T-cell (primary cell): ENCODE results near the gene ELF4. TPM values are rescaled to one million over a fixed set of nuclear protein-coding genes. Genes with fewer than 3 reads are reported as not detected.
A peak's percentile ranks its signal among the peaks of the same experiment; 100 is the strongest.

Experiments
- ATAC-seq, 4 experiments: fragments of 200-7000 bp in 3 of 4; fragments of 150-1000 bp in 1 of 4; cut with Tn5 transposase; replicated peaks in 1 of 4; 1 replicate in 3 of 4; 2 replicates in 1 of 4; pipeline ENCODE4 v1.10.0; 2021; ENCODE audit warnings: moderate library complexity in 3 of 4, mild to moderate bottlenecking in 2 of 4, moderate number of reproducible peaks in 1 of 4
- CTCF ChIA-PET, 2 donors: fragments of 300-600 bp; sonication (Branson Sonifier 250); formaldehyde crosslinking; loops; one replicate each; lab custom pipeline; 2022; ENCODE audit warnings: antibody characterized with exemption in 2 of 2; lab: Charles Lee
- POLR2A ChIA-PET, 2 donors: fragments of 300-600 bp; sonication (Branson Sonifier 250); formaldehyde crosslinking; loops; one replicate each; lab custom pipeline; 2022; ENCODE audit warnings: antibody characterized with exemption in 2 of 2; lab: Charles Lee
- DNase-seq, 35 experiments: peaks; one replicate each; pipeline versions ENCODE4 v3.0.0 to v3.0.0-alpha.2; 2013 to 2023
- H3K27ac ChIP-seq: one replicate; pipeline ENCODE4 v1.5.1; 2013; ENCODE audit warnings: low read length
- H3K27me3 ChIP-seq, 2 experiments: replicated peaks in 1 of 2; 1 replicate in 1 of 2; 2 replicates in 1 of 2; pipeline versions ENCODE4 v1.6.1 to v1.7.0; 2013; ENCODE audit warnings: low read length in 1 of 2, mixed read lengths in 1 of 2; ENCODE audit not compliant: control insufficient read depth in 2 of 2, insufficient read depth in 2 of 2; ENCODE audit errors: extremely low read depth in 1 of 2
- H3K36me3 ChIP-seq, 2 donors: 1 replicate in 1 of 2; 2 replicates in 1 of 2; pipeline versions ENCODE4 v1.6.1 to v1.7.0; 2013; ENCODE audit warnings: low read length in 1 of 2; ENCODE audit not compliant: control insufficient read depth in 2 of 2, insufficient read depth in 1 of 2; ENCODE audit errors: extremely low read depth in 1 of 2
- H3K4me1 ChIP-seq, 2 experiments: 1 replicate in 1 of 2; 2 replicates in 1 of 2; pipeline versions ENCODE4 v1.6.1 to v1.7.0; 2013; ENCODE audit warnings: low read length in 2 of 2, mixed read lengths in 1 of 2; ENCODE audit not compliant: insufficient read depth in 2 of 2, control insufficient read depth in 1 of 2; ENCODE audit errors: extremely low read depth in 1 of 2
- H3K4me3 ChIP-seq, 2 donors: 1 replicate in 1 of 2; 2 replicates in 1 of 2; pipeline versions ENCODE4 v1.5.1 to v1.7.0; 2013; ENCODE audit warnings: mild to moderate bottlenecking in 2 of 2, low read length in 1 of 2, moderate library complexity in 1 of 2; ENCODE audit not compliant: control insufficient read depth in 1 of 2; ENCODE audit errors: extremely low read depth in 1 of 2
- H3K9me3 ChIP-seq: 2 replicates; pipeline ENCODE4 v1.7.0; 2013
- H3K27ac Mint-ChIP-seq, 2 donors: one replicate each; pipeline ENCODE4 v1.8.0; 2020 to 2021; ENCODE audit warnings: mild to moderate bottlenecking in 2 of 2, mixed read lengths in 2 of 2
- H3K27me3 Mint-ChIP-seq, 2 donors: one replicate each; pipeline ENCODE4 v1.8.0; 2021 to 2022; ENCODE audit warnings: mixed read lengths in 2 of 2
- H3K36me3 Mint-ChIP-seq: one replicate; pipeline ENCODE4 v1.8.0; 2021; ENCODE audit warnings: mixed read lengths
- H3K4me1 Mint-ChIP-seq, 3 donors: one replicate each; pipeline ENCODE4 v1.8.0; 2020 to 2022; ENCODE audit warnings: mixed read lengths in 3 of 3, mild to moderate bottlenecking in 1 of 3
- H3K4me3 Mint-ChIP-seq, 3 donors: one replicate each; pipeline ENCODE4 v1.8.0; 2020 to 2022; ENCODE audit warnings: mild to moderate bottlenecking in 3 of 3, mixed read lengths in 3 of 3, moderate library complexity in 3 of 3
- H3K9me3 Mint-ChIP-seq, 3 donors: one replicate each; pipeline ENCODE4 v1.8.0; 2020 to 2022; ENCODE audit warnings: mixed read lengths in 3 of 3
- WGBS: methylation state at CpG from one replicate; pipeline ENCODE4 v1.1.5; 2013; ENCODE audit warnings: missing lambda C conversion rate; ENCODE audit not compliant: insufficient coverage; 5-methylcytosine and 5-hydroxymethylcytosine counted together
- total RNA-seq, 35 experiments: library from RNA in 6 of 35; stranded (reverse) in 6 of 35; fragments of 120-200 nt in 1 of 35; gene quantifications; one replicate each; pipeline versions ENCODE4 v1.2.1 to v1.2.4 and lab custom pipeline; 2013 to 2026

The ELF4 gene
- total RNA-seq, 5 donors from 2014 or later (not counting 1 experiment from before 2014, with no cell fraction given): 30.0 to 35.6 (median 30.6) TPM

DNA sequence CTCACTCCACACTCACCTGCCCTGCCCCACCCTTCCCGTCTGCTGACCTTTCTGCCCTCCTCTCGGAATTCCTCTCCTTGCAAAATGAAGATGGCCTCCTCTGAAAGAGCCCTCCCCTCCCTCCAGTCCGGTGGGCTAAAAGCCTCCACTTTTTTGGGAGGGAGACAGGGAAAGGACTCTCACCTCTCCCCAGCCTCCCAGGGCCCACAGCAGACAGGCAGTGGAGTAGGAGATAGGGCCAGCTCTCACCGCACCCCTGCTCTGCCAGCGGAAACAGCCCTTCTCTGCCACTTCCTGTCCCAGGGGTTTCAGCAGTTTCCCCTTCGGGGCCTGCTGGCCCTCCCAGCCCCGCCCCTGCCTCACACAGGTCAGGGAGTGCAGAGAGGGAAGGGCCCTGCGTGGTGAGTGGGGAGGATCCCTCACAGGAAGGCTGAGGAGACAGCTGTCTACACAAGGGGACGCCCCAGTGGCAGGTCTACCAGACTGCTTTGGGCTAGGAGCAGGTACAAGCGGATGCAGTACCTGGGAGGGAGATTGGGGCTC, 18.2 kb downstream of the ELF4 start:
- H3K36me3 ChIP-seq: no peaks in the 10 kb centered on the region
- no CpG with 5 or more reads among the region's 10 CpGs for WGBS
- Mint-ChIP-seq H3K9me3 (no peaks in the 10 kb centered on the region), H3K4me1 (peaks cover 68 to 77% (median 76%) of the 10 kb centered on the region in 3 donors), H3K27ac (peak overlapping the region; percentile 96 to 99), H3K36me3 (no peaks in the 10 kb centered on the region), H3K27me3 (no peaks in the 10 kb centered on the region), H3K4me3 (peak overlapping the region; percentile 78 to 82 (median 81))
- peak overlapping the region; percentile 33 to 49 for H3K4me3 ChIP-seq
- ChIA-PET POLR2A (interaction anchor here in 1 of 2 donors (0.6 kb wide), 1 partner anchor 10 kb away, joined by 3 read pairs; no protein-coding TSS in a partner anchor), CTCF (interaction anchor here in 1 of 2 donors (0.6 to 1.4 kb wide), 3 partner anchors 10 to 87 kb away, joined by 3 to 6 read pairs (median 4); no protein-coding TSS in a partner anchor)
- ATAC-seq: peak; percentile 95 to 97 (median 96)
- H3K27me3 ChIP-seq: no peaks in the 10 kb centered on the region
- H3K4me1 ChIP-seq: peaks cover 11 to 91% of the 10 kb centered on the region in 2 experiments
- no peaks in the 10 kb centered on the region for H3K9me3 ChIP-seq
- peak; percentile 74 to 96 (median 89) for DNase-seq
- H3K27ac ChIP-seq: peak overlapping the region; percentile 78

GRCh38 chrX:130090364-130090763, 19.9 kb downstream of the ELF4 start:
- H3K9me3 Mint-ChIP-seq: no peaks in the 10 kb centered on the region
- ChIA-PET CTCF (no interaction called here), POLR2A (no interaction called here)
- ATAC-seq (no peak), DNase-seq (no peak)
- H3K4me1 Mint-ChIP-seq: peaks cover 73 to 80% (median 77%) of the 10 kb centered on the region in 3 donors
- Histone ChIP-seq H3K36me3 (no peaks in the 10 kb centered on the region), H3K27me3 (no peaks in the 10 kb centered on the region), H3K27ac (no peak overlapping the region), H3K9me3 (no peaks in the 10 kb centered on the region), H3K4me1 (peaks cover 11 to 93% of the 10 kb centered on the region in 2 experiments), H3K4me3 (no peak overlapping the region)
- peak overlapping the region; percentile 78 to 88 for H3K27ac Mint-ChIP-seq
- no peaks in the 10 kb centered on the region for H3K27me3 Mint-ChIP-seq
- 25% methylated on average over 1 of the region's 3 CpGs for WGBS
- H3K36me3 Mint-ChIP-seq: no peaks in the 10 kb centered on the region
- peak overlapping the region in 2 of 3 donors; percentile 31 to 43 for H3K4me3 Mint-ChIP-seq

GRCh38 chrX:130086447-130087206, 23.7 kb downstream of the ELF4 start:
- Histone ChIP-seq H3K4me1 (peaks cover 10 to 96% of the 10 kb centered on the region in 2 experiments), H3K27me3 (no peaks in the 10 kb centered on the region)
- H3K4me3 Mint-ChIP-seq: peak overlapping the region; percentile 74 to 90 (median 83)

DNA sequence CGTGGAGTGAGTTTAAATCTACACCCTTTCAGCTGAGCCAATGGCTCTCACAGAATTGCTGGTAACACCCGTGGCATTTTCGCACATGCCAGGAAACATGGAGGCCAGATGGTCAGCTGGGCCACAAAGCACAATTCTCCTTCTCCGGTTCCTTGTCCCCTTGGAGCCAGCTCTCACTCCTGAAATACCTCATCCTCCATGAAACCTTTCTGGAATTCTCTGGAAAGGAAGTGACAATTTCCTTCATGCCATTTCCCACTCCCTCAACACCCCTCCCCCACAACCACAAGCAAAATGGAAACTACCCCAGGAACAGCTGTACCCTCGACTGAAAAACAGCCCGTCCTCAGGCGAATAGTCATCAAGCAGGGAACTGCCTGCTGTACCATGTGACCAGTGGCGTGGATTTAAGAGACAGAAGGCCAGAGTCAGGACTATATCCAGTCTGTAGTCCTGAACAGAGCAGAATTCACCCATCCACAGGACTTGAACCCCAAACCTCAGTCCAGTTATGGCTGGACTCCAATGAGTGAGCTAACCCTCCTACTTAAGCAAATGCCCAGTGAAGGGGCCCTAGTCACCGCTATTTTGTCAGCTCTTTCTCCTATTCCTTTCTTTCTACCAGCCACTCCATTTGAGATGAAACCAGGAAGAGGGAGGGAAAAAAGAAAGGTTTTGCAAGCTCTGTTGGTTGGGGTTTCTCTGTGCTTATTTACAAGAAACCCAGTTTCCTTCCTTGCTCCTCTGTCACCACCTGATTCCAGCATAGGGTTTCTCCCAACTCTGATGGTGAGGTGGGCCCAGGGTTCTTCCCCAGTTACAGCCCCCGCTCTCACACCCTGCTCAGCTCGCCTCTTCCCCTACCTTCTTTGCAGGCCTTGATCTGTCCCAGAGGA, 24.5 kb downstream of the ELF4 start:
- CTCF ChIA-PET: interaction anchor here in 1 of 2 donors (0.6 kb wide), 1 partner anchor 106 kb away, joined by 5 read pairs; no protein-coding TSS in a partner anchor
- DNase-seq (no peak), ATAC-seq (no peak)
- no peaks in the 10 kb centered on the region for H3K36me3 Mint-ChIP-seq
- peak overlapping the region; percentile 74 to 90 (median 83) for H3K4me3 Mint-ChIP-seq
- peak overlapping the region; percentile 53 to 58 for H3K4me3 ChIP-seq
- H3K9me3 ChIP-seq: no peaks in the 10 kb centered on the region
- WGBS: 25% methylated on average over 2 of the region's 11 CpGs
- POLR2A ChIA-PET: no interaction called here
- no peaks in the 10 kb centered on the region for H3K27me3 Mint-ChIP-seq
- peaks cover 74 to 85% (median 84%) of the 10 kb centered on the region in 3 donors for H3K4me1 Mint-ChIP-seq
- H3K4me1 ChIP-seq: peaks cover 9 to 97% of the 10 kb centered on the region in 2 experiments
- H3K27ac ChIP-seq: peak overlapping the region; percentile 68
- no peaks in the 10 kb centered on the region for H3K9me3 Mint-ChIP-seq
- peak overlapping the region; percentile 94 to 98 for H3K27ac Mint-ChIP-seq
- H3K27me3 ChIP-seq: no peaks in the 10 kb centered on the region
- peaks cover 0 to 5% of the 10 kb centered on the region in 2 donors for H3K36me3 ChIP-seq

More at GRCh38 chrX:130086447-130087206, 23.7 kb downstream of the ELF4 start:
- peak overlapping the region; percentile 53 to 58 for H3K4me3 ChIP-seq
- no peaks in the 10 kb centered on the region for H3K9me3 ChIP-seq
- Mint-ChIP-seq H3K36me3 (no peaks in the 10 kb centered on the region), H3K9me3 (no peaks in the 10 kb centered on the region), H3K27me3 (no peaks in the 10 kb centered on the region), H3K27ac (peak overlapping the region; percentile 94 to 98), H3K4me1 (peaks cover 72 to 81% (median 81%) of the 10 kb centered on the region in 3 donors)
- ATAC-seq (peak; percentile 73 to 77 (median 74)), DNase-seq (peak; percentile 36 to 79 (median 67))
- 0% methylated on average over 8 of the region's 13 CpGs for WGBS
- POLR2A ChIA-PET: interaction anchor here in 1 of 2 donors (0.6 kb wide), 1 partner anchor 23 kb away, joined by 3 read pairs; no protein-coding TSS in a partner anchor
- H3K27ac ChIP-seq: peak overlapping the region; percentile 68
- CTCF ChIA-PET: interaction anchor here (0.6 to 1.8 kb wide), 5 partner anchors 11 to 119 kb away, joined by 3 to 10 read pairs (median 4); no protein-coding TSS in a partner anchor
- H3K36me3 ChIP-seq: no peaks in the 10 kb centered on the region

- H3K36me3 ChIP-seq: peaks cover 0 to 10% of the 10 kb centered on the region in 2 donors
- H3K4me1 ChIP-seq: peaks cover 9 to 98% of the 10 kb centered on the region in 2 experiments
- Mint-ChIP-seq H3K27ac (peak overlapping the region; percentile 94 to 98), H3K27me3 (peaks cover 0 to 2% of the 10 kb centered on the region in 2 donors), H3K4me3 (peak overlapping the region; percentile 74 to 90 (median 83)), H3K4me1 (peaks cover 69 to 85% (median 83%) of the 10 kb centered on the region in 3 donors), H3K9me3 (no peaks in the 10 kb centered on the region), H3K36me3 (peaks cover 3% of the 10 kb centered on the region)
- ChIA-PET CTCF (interaction anchor here (0.5 to 1.0 kb wide), 3 partner anchors 23 to 35 kb away, joined by 3 to 5 read pairs (median 3); no protein-coding TSS in a partner anchor), POLR2A (interaction anchor here in 1 of 2 donors (0.6 kb wide), 2 partner anchors 26 to 111 kb away, joined by 3 to 4 read pairs; partner anchors contain the start of gene ELF4)
- 0% methylated on average over 1 of the region's 9 CpGs for WGBS
- H3K9me3 ChIP-seq: no peaks in the 10 kb centered on the region
- peak overlapping the region; percentile 68 for H3K27ac ChIP-seq
- no peaks in the 10 kb centered on the region for H3K27me3 ChIP-seq
- H3K4me3 ChIP-seq: peak overlapping the region; percentile 53 to 58
- ATAC-seq: no peak
- peak in 1 of 35 experiments; percentile 37 for DNase-seq
Observed at GRCh38 chrX:130084631-130085237, 25.6 kb downstream of the ELF4 start.
